Measurements from ENCODE around the gene CES1. TPM values are rescaled to one million over a fixed set of nuclear protein-coding genes. Genes with fewer than 3 reads are reported as not detected.

Gene CES1
- total and polyA plus RNA-seq, 10 of the 15 experiments (the other 5 are each of a cell fraction or from before 2014, with no cell fraction given): 0.08 to 0.69 (median 0.27) TPM; not detected in 6

- Histone ChIP-seq H3K9me3 (replicated peaks; ENCODE audit: control insufficient read depth, insufficient read depth, low read length) (no peaks in the 10 kb centered on the region), H3K4me1 (ENCODE audit: control insufficient read depth, insufficient read depth, low read length) (no peaks in the 10 kb centered on the region), H2AFZ (ENCODE audit: control insufficient read depth, low read depth, low read length) (no peak overlapping the region), H3K36me3 (ENCODE audit: control insufficient read depth in 2 of 2, insufficient read depth in 2 of 2, low read length in 1 of 2) (no peaks in the 10 kb centered on the region), H3K4me3 (no peak overlapping the region), H3K27ac (ENCODE audit: control insufficient read depth, insufficient read depth) (no peak overlapping the region), H3K79me2 (ENCODE audit: control insufficient read depth, insufficient read depth, low read length) (no peaks in the 10 kb centered on the region), H3K27me3 (replicated peaks in 1 of 2; ENCODE audit: control insufficient read depth in 2 of 2, insufficient read depth in 2 of 2, low read length in 1 of 2) (no peaks in the 10 kb centered on the region), H4K20me1 (ENCODE audit: control insufficient read depth, insufficient read depth) (no peaks in the 10 kb centered on the region), H3K4me2 (ENCODE audit: control insufficient read depth, insufficient read depth) (no peak overlapping the region), H3K9ac (ENCODE audit: control insufficient read depth, insufficient read depth, low read length) (no peak overlapping the region)
- ChIA-PET RAD21 (ENCODE audit: unreplicated experiment) (no interaction called here), CTCF (interaction anchor here (1.1 to 3.5 kb wide), 3 partner anchors 127 to 378 kb away, joined by 3 to 37 read pairs (median 3); no protein-coding TSS in a partner anchor), POLR2A (no interaction called here), SMC1A (ENCODE audit: uncharacterized antibody, unreplicated experiment) (no interaction called here)
- FAIRE-seq (no peak), DNase-seq (ENCODE audit: low read depth, low spot score) (no peak), ATAC-seq (no peak)
- intact Hi-C loops (cut with micrococcal nuclease; ENCODE audit: unreplicated experiment) (no loop called here), in situ Hi-C loops (cut with MboI) (no loop called here)
- 0% methylated on average over 2 of the region's 2 CpGs for WGBS (ENCODE audit: insufficient coverage, insufficient replicate concordance, low lambda C conversion rate, missing lambda C conversion rate)
- no TSS peak for BruUV-seq (replicated peaks)
- no peak for TF ChIP-seq SP1 (IDR thresholded peaks at IDR 0.05; ENCODE audit: low read depth, low read length)
- TF ChIP-seq REST (IDR thresholded peaks at IDR 0.05; ENCODE audit: low read depth, low read length): no peak
- no peak for TF ChIP-seq RUNX3 (IDR thresholded peaks at IDR 0.05; ENCODE audit: low read length)
- TF ChIP-seq ZZZ3 (IDR thresholded peaks at IDR 0.05; ENCODE audit: control insufficient read depth, insufficient read length, low read depth): no peak
- TF ChIP-seq ZBTB4 (CRISPR knock-in tag; IDR thresholded peaks at IDR 0.05): no peak
- no peak for TF ChIP-seq NBN (IDR thresholded peaks at IDR 0.05)
- no peak for TF ChIP-seq CHD4 (IDR thresholded peaks at IDR 0.05)
- TF ChIP-seq PBX3 (IDR thresholded peaks at IDR 0.05; ENCODE audit: insufficient replicate concordance, low read depth, low read length): no peak
- no peak for TF ChIP-seq IKZF1 (conservative IDR thresholded peaks at IDR 0.05)
- TF ChIP-seq E4F1 (IDR thresholded peaks at IDR 0.05; ENCODE audit: borderline replicate concordance, partially characterized antibody): no peak
- no peak for TF ChIP-seq YBX1 (IDR thresholded peaks at IDR 0.05)
- no peak for TF ChIP-seq HCFC1 (IDR thresholded peaks at IDR 0.05; ENCODE audit: low read length)
- TF ChIP-seq NR2C2 (IDR thresholded peaks at IDR 0.05; ENCODE audit: borderline replicate concordance, control insufficient read depth, insufficient read length, low read depth): no peak
These were observed 6.2 kb upstream of the CES1 start for GRCh38 chr16:55839115-55839514.
